ENCODE measurements around the gene KPNA3. TPM values are rescaled to one million over a fixed set of nuclear protein-coding genes. Genes with fewer than 3 reads are reported as not detected.
"Not testable (repeated sequence)": the region's sequence is repeated elsewhere in the genome, so short reads cannot be mapped to it uniquely, and the experiment has no call there.

The KPNA3 gene
- total RNA-seq, 2 experiments from 2014 or later = 59.1 to 60.6 TPM

GRCh38 chr13:49716615-49717014 lies 75.9 kb downstream of the KPNA3 start:
- DNase-seq (no peak), ATAC-seq (no peak)
- TF ChIP-seq, protein P1, sequence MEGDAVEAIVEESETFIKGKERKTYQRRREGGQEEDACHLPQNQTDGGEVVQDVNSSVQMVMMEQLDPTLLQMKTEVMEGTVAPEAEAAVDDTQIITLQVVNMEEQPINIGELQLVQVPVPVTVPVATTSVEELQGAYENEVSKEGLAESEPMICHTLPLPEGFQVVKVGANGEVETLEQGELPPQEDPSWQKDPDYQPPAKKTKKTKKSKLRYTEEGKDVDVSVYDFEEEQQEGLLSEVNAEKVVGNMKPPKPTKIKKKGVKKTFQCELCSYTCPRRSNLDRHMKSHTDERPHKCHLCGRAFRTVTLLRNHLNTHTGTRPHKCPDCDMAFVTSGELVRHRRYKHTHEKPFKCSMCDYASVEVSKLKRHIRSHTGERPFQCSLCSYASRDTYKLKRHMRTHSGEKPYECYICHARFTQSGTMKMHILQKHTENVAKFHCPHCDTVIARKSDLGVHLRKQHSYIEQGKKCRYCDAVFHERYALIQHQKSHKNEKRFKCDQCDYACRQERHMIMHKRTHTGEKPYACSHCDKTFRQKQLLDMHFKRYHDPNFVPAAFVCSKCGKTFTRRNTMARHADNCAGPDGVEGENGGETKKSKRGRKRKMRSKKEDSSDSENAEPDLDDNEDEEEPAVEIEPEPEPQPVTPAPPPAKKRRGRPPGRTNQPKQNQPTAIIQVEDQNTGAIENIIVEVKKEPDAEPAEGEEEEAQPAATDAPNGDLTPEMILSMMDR (IDR thresholded peaks at IDR 0.05) = no peak
- POLR2A ChIA-PET = no interaction called here
- CTCF ChIA-PET = interaction anchor here (0.6 kb wide), 1 partner anchor 211 kb away, joined by 3 read pairs; no protein-coding TSS in a partner anchor
- Mint-ChIP-seq H3K36me3 (ENCODE audit: low read depth) (peaks cover 58% of the 10 kb centered on the region), H3K4me1 (ENCODE audit: low read depth) (peaks cover 4% of the 10 kb centered on the region), H3K4me3 (no peak overlapping the region), H3K27me3 (no peaks in the 10 kb centered on the region), H3K27ac (no peak overlapping the region), H3K9me3 (peaks cover 20% of the 10 kb centered on the region)
- intact Hi-C loops (cut with micrococcal nuclease) = no loop called here

GRCh38 chr13:49714757-49715156 lies 77.7 kb downstream of the KPNA3 start:
- Mint-ChIP-seq H3K4me1 (ENCODE audit: low read depth) (peaks cover 6% of the 10 kb centered on the region), H3K27me3 (no peaks in the 10 kb centered on the region), H3K36me3 (ENCODE audit: low read depth) (peaks cover 56% of the 10 kb centered on the region), H3K9me3 (peaks cover 20% of the 10 kb centered on the region), H3K27ac (no peak overlapping the region), H3K4me3 (no peak overlapping the region)
- CTCF ChIA-PET = no interaction called here
- intact Hi-C loops (cut with micrococcal nuclease) = no loop called here
- POLR2A ChIA-PET = no interaction called here
- ATAC-seq (no peak), DNase-seq (no peak)
- TF ChIP-seq, protein P1 (IDR thresholded peaks at IDR 0.05) = no peak

- Mint-ChIP-seq H3K9me3 (peaks cover 11% of the 10 kb centered on the region), H3K4me1 (ENCODE audit: low read depth) (peaks cover 6% of the 10 kb centered on the region), H3K27ac (peak overlapping the region; percentile 25), H3K36me3 (ENCODE audit: low read depth) (peaks cover 37% of the 10 kb centered on the region), H3K27me3 (no peaks in the 10 kb centered on the region), H3K4me3 (no peak overlapping the region)
- ChIA-PET POLR2A (no interaction called here), CTCF (interaction anchor here (1.1 kb wide), 1 partner anchor 22 kb away, joined by 3 read pairs; no protein-coding TSS in a partner anchor)
- no peak for DNase-seq
- ATAC-seq = no peak
- TF ChIP-seq, protein P1 (IDR thresholded peaks at IDR 0.05) = no peak
- intact Hi-C loops (cut with micrococcal nuclease) = no loop called here
Observed at GRCh38 chr13:49711218-49711863, 81.1 kb downstream of the KPNA3 start.

GRCh38 chr13:49704264-49704663 lies 88.2 kb downstream of the KPNA3 start:
- ATAC-seq; DNase-seq; H3K27ac Mint-ChIP-seq; H3K4me1 Mint-ChIP-seq (ENCODE audit: low read depth); H3K4me3 Mint-ChIP-seq; H3K9me3 Mint-ChIP-seq; H3K27me3 Mint-ChIP-seq; intact Hi-C loops (cut with micrococcal nuclease): not testable (repeated sequence)
- CTCF ChIA-PET = interaction anchor here (1.0 kb wide), 1 partner anchor 34 kb away, joined by 4 read pairs; no protein-coding TSS in a partner anchor
- peaks cover 22% of the 10 kb centered on the region for H3K36me3 Mint-ChIP-seq (ENCODE audit: low read depth)
- POLR2A ChIA-PET = interaction anchor here (2.3 kb wide), 1 partner anchor 10 kb away, joined by 4 read pairs; no protein-coding TSS in a partner anchor

DNA sequence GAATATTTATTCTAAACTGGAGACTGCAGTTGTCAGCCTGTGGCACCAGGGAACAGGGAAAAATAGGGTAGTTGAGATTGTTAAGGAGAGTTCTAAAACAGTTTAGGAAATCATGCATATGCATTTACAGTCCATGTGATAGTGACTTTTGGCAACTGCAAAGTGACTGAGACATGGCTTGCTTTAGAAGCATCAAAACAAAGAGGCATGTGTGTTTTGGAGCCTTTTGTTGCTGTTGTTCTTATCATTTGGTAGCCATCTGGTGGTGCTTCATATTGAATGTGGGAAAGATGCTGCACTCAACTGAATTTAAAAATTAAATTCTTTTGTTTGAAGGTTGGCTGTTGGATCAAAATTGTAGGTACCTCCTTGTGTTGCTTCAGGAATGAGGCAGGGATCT lies 91.0 kb downstream of the KPNA3 start:
- ChIA-PET POLR2A (no interaction called here), CTCF (no interaction called here)

More for the DNA sequence above, 91.0 kb downstream of the KPNA3 start:
- Mint-ChIP-seq H3K27me3 (no peaks in the 10 kb centered on the region), H3K36me3 (ENCODE audit: low read depth) (peaks cover 23% of the 10 kb centered on the region), H3K4me3 (no peak overlapping the region), H3K9me3 (no peaks in the 10 kb centered on the region), H3K4me1 (ENCODE audit: low read depth) (no peaks in the 10 kb centered on the region), H3K27ac (no peak overlapping the region)
- DNase-seq (no peak), ATAC-seq (no peak)
- intact Hi-C loops (cut with micrococcal nuclease) = no loop called here
- TF ChIP-seq, protein P1 (IDR thresholded peaks at IDR 0.05) = no peak
